ENCODE measurements around the gene SLC24A4.
A peak's percentile ranks its signal among the peaks of the same experiment; 100 is the strongest.

Gene SLC24A4

DNA sequence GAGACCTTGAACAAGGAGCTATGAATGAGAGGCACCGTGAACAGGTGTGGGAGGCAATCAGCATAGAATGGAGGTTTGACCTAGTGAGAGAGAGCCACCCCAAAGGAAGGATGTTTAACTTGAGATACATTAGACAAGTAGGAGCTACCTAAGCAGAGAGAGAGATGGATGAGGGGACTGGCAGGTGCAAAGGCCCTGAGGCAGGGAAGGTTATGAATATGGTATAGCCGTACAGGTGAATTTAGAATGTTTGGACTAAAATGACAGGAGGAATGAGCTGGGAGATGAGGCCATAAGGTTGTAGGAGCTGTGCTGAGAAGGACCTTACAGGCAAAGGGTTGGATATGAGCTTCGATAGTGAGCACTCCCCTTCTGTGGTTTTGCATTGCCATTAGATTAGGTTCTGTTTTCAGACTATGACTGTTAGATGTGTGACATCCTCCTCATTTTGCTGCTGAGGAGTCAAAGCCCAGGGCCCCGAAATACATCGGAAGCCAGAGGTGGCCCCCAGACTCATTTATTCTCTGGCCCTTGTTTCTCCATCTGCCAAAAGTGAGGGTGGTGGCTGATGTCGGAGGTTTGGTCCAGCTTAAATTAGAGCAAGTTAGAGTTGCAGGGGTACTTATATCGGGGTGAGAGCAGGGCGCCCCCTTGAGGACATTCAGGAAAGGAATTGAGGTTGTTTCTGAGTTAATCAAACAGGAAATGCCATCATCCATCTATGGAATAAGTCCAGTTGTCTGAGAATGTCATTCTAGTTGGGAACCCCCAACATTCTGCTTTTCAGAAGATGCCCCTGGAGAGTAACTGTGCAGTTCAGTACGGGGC is 29.4 kb downstream of the SLC24A4 start:
- DNase-seq (ENCODE audit: insufficient read length, low spot score) (no peak), FAIRE-seq (peak; percentile 5)
- TF ChIP-seq POU2F2 (IDR thresholded peaks at IDR 0.05; ENCODE audit: low read depth, low read length), result no peak
- TF ChIP-seq POLR2AphosphoS5 (IDR thresholded peaks at IDR 0.05; ENCODE audit: low read depth, low read length), result no peak
- no peak for TF ChIP-seq SPI1 (IDR thresholded peaks at IDR 0.05; ENCODE audit: low read depth, low read length)
- no peak for TF ChIP-seq POLR2A (IDR thresholded peaks at IDR 0.05; ENCODE audit: low read depth, low read length)
- no peak for TF ChIP-seq TAF1 (IDR thresholded peaks at IDR 0.05; ENCODE audit: low read depth, low read length)
- no peak for TF ChIP-seq PAX5 (IDR thresholded peaks at IDR 0.05; ENCODE audit: insufficient read depth, low read length, severe bottlenecking)

DNA sequence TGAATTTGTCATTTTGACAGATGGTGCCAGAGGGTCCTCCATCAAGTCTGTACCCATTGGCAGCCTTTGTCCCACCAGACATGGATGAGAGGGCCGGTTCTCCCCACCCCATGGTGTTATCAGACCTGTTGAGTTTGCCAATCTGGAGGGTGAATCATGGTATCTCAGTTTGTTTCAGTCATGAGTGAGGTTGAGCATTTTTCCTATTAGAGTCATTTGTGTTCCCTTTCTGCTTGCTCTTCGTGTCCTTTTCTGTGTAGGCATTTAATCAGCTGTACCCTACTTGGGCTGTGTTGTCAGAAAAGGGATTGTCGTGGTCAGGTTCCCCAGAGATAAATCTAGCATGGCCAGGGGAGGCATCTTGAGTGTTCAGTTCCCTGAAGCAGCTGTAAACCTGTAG is 30.5 kb downstream of the SLC24A4 start:
- no peak for FAIRE-seq
- TF ChIP-seq TAF1 (IDR thresholded peaks at IDR 0.05; ENCODE audit: low read depth, low read length) (no peak), SPI1 (IDR thresholded peaks at IDR 0.05; ENCODE audit: low read depth, low read length) (no peak), POLR2A (IDR thresholded peaks at IDR 0.05; ENCODE audit: low read depth, low read length) (no peak), PAX5 (IDR thresholded peaks at IDR 0.05; ENCODE audit: insufficient read depth, low read length, severe bottlenecking) (no peak), POLR2AphosphoS5 (IDR thresholded peaks at IDR 0.05; ENCODE audit: low read depth, low read length) (no peak), POU2F2 (IDR thresholded peaks at IDR 0.05; ENCODE audit: low read depth, low read length) (no peak)
- no peak for DNase-seq (ENCODE audit: insufficient read length, low spot score)

DNA sequence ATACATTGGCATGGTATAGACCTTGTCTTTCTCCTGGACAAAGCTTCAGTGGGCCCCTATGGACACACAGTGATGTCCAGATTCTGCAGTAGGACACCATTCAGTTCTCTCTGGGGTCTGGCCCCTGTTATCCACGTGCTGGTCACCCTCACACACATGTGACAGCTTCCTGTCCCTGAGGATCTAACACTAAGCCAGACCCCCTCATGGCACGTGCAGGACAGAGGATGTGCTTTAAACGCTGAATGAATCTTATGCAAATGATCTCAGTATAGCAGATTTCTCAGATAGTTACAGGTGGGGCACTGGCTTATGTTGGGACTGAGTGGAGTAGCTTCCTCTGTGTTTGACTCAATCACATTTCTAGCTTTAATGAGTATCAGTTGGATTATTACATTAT is 33.7 kb downstream of the SLC24A4 start:
- FAIRE-seq, result no peak
- TF ChIP-seq PAX5 (IDR thresholded peaks at IDR 0.05; ENCODE audit: insufficient read depth, low read length, severe bottlenecking), result no peak

DNA sequence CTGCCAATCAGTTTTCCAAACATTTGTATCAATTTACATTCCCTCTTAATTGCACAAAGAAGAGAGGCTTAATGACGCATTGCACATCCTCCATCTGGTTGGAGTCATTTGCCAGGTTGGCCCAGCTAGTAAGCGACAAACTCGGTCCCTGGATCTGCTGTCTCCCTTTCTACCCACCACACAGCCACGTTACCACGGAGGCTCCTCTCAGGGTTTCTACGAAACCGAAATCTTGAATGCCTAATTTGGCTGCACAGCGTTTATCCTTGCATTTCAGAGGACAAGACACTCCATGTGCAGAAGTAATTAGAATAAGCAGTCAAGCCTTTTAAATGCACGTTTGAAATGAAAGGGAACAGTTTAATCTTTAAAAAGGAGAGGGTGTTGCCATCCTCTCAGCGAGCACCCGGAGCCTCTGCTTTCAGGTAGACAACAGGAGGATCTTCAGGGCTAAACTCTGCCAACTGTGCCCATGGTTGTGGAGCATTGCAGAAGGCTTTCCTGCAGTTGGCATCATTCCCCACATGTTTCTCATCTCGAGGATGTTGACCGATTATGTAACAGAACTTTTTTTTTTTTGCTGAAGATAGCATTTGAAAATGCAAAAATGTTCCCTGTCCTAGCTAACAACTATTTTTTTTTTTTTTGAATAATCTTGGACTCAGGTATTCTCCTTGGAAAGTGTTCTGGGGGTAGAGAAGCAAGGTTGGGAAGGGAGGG is 37.8 kb downstream of the SLC24A4 start:
- no peak for FAIRE-seq
- TF ChIP-seq POLR2AphosphoS5 (IDR thresholded peaks at IDR 0.05; ENCODE audit: low read depth, low read length) (no peak), TAF1 (IDR thresholded peaks at IDR 0.05; ENCODE audit: low read depth, low read length) (no peak), POU2F2 (IDR thresholded peaks at IDR 0.05; ENCODE audit: low read depth, low read length) (no peak), SPI1 (IDR thresholded peaks at IDR 0.05; ENCODE audit: low read depth, low read length) (no peak), PAX5 (IDR thresholded peaks at IDR 0.05; ENCODE audit: insufficient read depth, low read length, severe bottlenecking) (no peak), POLR2A (IDR thresholded peaks at IDR 0.05; ENCODE audit: low read depth, low read length) (no peak)
- DNase-seq (ENCODE audit: insufficient read length, low spot score), result no peak

More for the DNA sequence above, 33.7 kb downstream of the SLC24A4 start:
- DNase-seq (ENCODE audit: insufficient read length, low spot score), result no peak

DNA sequence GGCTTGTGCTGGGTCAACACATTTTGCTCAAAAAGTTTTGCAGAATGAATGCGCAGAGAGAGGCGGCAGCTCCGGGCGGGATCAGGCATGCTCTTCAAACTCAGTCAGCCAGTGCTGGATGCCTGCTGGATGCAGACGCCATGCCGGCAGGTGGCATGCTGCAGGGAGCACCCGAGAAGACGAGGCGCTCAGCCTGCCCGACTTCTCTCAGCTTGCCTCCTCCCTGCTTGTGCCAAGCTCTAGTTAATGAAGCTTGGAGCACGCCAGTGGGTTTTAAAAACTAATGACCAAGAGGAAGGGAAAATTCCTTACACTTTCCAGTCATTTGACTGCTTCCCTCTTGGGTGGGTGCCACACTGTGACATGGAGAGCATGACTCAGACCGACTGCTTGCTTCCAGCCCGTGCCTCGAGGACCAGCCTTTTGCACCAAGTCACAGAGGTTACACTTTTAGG is 39.8 kb downstream of the SLC24A4 start:
- TF ChIP-seq POLR2AphosphoS5 (IDR thresholded peaks at IDR 0.05; ENCODE audit: low read depth, low read length) (no peak), PAX5 (IDR thresholded peaks at IDR 0.05; ENCODE audit: insufficient read depth, low read length, severe bottlenecking) (no peak), POU2F2 (IDR thresholded peaks at IDR 0.05; ENCODE audit: low read depth, low read length) (no peak), SPI1 (IDR thresholded peaks at IDR 0.05; ENCODE audit: low read depth, low read length) (no peak), POLR2A (IDR thresholded peaks at IDR 0.05; ENCODE audit: low read depth, low read length) (no peak), TAF1 (IDR thresholded peaks at IDR 0.05; ENCODE audit: low read depth, low read length) (no peak)
- FAIRE-seq (no peak), DNase-seq (ENCODE audit: insufficient read length, low spot score) (no peak)

DNA sequence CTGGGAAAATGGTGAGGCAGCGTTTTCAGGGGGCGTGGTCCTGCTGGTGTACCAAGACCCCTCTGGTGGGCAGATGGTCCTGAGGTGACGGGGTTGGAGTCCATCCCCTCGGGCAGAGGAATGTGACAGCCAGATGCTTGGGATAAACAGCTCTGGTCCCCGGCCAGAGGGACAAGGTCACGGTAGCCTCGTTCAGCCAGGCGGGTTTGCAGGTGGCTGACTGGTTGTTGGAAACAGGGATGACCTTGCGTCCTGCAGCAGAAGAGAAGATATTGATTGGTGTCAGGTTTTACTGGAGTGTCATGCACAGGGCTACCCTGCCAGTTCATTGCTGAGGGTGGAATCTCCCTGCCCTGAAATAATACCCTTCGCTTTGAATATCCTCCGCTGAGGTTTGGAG is 43.3 kb downstream of the SLC24A4 start:
- DNase-seq (ENCODE audit: insufficient read length, low spot score), result no peak
- TF ChIP-seq POU2F2 (IDR thresholded peaks at IDR 0.05; ENCODE audit: low read depth, low read length) (no peak), POLR2AphosphoS5 (IDR thresholded peaks at IDR 0.05; ENCODE audit: low read depth, low read length) (no peak), POLR2A (IDR thresholded peaks at IDR 0.05; ENCODE audit: low read depth, low read length) (no peak), PAX5 (IDR thresholded peaks at IDR 0.05; ENCODE audit: insufficient read depth, low read length, severe bottlenecking) (no peak), SPI1 (IDR thresholded peaks at IDR 0.05; ENCODE audit: low read depth, low read length) (no peak), TAF1 (IDR thresholded peaks at IDR 0.05; ENCODE audit: low read depth, low read length) (no peak)
- no peak for FAIRE-seq

DNA sequence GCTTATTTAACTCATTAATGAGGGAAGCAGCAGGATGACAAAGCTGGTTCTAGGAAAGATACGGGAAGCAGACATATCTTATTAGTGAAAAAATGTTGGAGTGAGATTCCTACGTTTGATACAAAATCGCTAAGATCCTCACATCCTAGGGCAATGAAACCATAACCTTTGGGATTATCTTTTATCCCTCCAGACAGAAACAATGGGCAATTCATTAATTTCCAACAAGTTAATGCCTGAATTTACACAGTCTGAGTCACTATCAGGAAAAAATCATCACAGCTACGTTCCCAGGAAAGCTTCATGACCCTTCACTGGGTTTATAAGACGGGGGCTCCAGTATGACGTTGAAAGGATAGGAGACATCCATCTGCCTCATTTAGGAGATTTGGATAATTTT is 45.0 kb downstream of the SLC24A4 start:
- DNase-seq (ENCODE audit: insufficient read length, low spot score) (no peak), FAIRE-seq (no peak)
- TF ChIP-seq TAF1 (IDR thresholded peaks at IDR 0.05; ENCODE audit: low read depth, low read length) (no peak), POLR2AphosphoS5 (IDR thresholded peaks at IDR 0.05; ENCODE audit: low read depth, low read length) (no peak), SPI1 (IDR thresholded peaks at IDR 0.05; ENCODE audit: low read depth, low read length) (no peak), POLR2A (IDR thresholded peaks at IDR 0.05; ENCODE audit: low read depth, low read length) (no peak), POU2F2 (IDR thresholded peaks at IDR 0.05; ENCODE audit: low read depth, low read length) (no peak), PAX5 (IDR thresholded peaks at IDR 0.05; ENCODE audit: insufficient read depth, low read length, severe bottlenecking) (no peak)

DNA sequence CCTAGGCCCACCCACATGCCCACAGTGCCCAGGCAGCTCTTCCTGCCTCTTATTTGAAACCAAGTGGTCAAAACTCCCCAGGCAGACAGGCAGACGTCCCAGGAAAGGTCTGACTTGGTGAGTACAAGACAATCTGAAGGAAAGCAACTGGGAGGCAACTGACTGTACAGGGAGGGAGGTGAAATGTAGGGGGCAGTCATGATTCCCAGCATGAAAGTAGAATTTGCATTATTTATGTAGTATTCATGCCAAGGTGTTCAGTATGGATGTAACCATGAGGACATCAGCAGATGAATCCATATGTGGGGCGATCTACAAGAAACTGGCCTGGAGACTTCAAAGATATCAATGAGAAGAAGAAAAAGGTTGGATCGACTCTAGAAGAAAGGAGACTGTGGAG is 46.1 kb downstream of the SLC24A4 start:
- FAIRE-seq (no peak), DNase-seq (ENCODE audit: insufficient read length, low spot score) (no peak)
- TF ChIP-seq SPI1 (IDR thresholded peaks at IDR 0.05; ENCODE audit: low read depth, low read length), result no peak
- TF ChIP-seq PAX5 (IDR thresholded peaks at IDR 0.05; ENCODE audit: insufficient read depth, low read length, severe bottlenecking), result no peak
- TF ChIP-seq POLR2AphosphoS5 (IDR thresholded peaks at IDR 0.05; ENCODE audit: low read depth, low read length), result no peak
- no peak for TF ChIP-seq POLR2A (IDR thresholded peaks at IDR 0.05; ENCODE audit: low read depth, low read length)
- no peak for TF ChIP-seq POU2F2 (IDR thresholded peaks at IDR 0.05; ENCODE audit: low read depth, low read length)
- no peak for TF ChIP-seq TAF1 (IDR thresholded peaks at IDR 0.05; ENCODE audit: low read depth, low read length)

DNA sequence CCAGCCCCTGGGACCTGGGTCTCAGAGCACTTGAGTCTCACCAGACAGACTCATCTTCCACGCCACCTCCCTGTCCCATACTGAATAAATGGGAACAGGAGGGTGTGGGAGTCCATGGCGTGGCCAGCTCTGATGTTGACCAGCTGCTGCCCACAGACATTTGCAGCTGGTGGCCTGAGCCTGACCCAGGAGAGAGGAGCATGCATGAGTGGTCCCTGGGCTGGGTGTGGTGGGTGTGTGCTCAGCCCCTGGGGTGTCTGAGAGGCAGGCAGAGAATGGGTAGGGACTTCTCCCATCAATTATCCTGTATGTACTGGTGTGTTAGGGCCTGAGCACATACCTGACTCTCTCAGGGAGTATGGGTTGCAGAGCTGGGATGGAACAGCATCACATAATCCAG is 49.3 kb downstream of the SLC24A4 start:
- FAIRE-seq, result no peak
- DNase-seq (ENCODE audit: insufficient read length, low spot score), result no peak
- no peak for TF ChIP-seq POU2F2 (IDR thresholded peaks at IDR 0.05; ENCODE audit: low read depth, low read length)
